Measurements from ENCODE around the gene RAB6A.

Gene RAB6A

DNA sequence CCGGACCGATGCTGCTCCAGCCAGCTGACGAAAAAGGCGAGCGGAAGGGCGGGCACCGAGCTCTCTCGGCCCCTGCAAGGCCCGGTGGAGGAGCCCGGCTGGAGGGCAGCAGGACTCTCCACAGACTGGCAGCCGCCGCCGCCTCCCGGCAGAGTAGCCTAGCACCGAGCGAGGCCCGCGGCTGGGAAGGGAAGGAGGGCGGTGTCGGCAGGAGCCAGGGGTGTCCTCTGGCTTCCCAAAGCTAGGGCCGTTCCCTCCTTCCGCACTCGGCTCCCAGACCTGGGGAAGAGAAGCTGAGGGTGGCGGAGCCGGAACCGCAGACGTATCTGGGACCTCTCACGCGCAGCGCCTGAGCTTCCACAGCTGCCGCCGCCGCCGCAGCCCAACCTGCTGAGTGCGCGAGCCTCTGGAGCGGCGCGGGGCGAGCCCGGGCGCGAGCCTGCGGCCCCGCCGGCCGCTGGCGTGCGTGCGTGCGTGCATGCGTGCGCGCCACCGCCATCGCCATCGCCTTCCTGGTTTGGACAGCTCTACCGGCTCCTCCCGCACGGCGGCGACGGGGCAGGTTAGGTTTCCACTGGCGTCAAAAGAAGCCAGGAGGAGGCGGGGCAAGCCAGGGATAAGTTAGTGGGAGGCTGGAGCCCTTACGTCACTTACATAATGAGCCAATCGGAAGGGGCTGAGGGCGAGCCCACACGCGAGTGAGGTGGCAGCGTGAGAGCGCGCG is at the start of gene RAB6A:
Gene RAB6A (minus strand): TSS at position 396 of the 724 bp plus-strand sequence. CDS start 439 bp downstream, outside the sequence.
- Histone ChIP-seq H3K27ac (ENCODE audit: low read length) (no peak within 1 kb of the TSS), H3K36me3 (ENCODE audit: control insufficient read depth, insufficient read depth, low read length) (no peaks in the 10 kb centered on the region), H3K4me1 (ENCODE audit: control insufficient read depth, insufficient read depth, low read length) (no peaks in the 10 kb centered on the region), H3K4me3 (ENCODE audit: low read length) (peak within 1 kb of the TSS; percentile 94), H3K9me3 (ENCODE audit: control insufficient read depth, insufficient read depth, low read length) (no peaks in the 10 kb centered on the region), H3K27me3 (ENCODE audit: control insufficient read depth, insufficient read depth, low read length) (no peaks in the 10 kb centered on the region)
- no CpG with 5 or more reads among the region's 74 CpGs for WGBS (ENCODE audit: insufficient coverage, insufficient read length)
- DNase-seq (ENCODE audit: low read depth, low spot score): peak; percentile 98

DNA sequence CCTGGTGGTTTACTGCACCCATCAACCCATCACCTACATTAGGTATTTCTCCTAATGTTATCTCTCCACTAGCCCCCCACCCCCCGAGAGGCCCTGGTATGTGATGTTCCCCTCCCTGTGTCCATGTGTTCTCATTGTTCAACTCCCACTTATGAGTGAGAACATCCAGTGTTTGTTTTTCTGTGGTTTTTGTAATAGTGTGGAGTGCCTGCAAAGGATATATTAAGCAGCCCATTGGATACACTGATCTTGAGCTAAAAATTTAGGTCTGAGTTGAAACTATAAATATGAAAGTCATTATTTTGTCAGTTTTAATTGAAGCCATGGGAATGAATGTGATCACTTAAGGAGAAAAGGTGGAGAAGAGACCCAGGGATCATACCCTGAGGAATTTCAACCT is 49.8 kb upstream of the RAB6A start:
- H3K4me3 ChIP-seq (ENCODE audit: low read length): no peak overlapping the region
- no peaks in the 10 kb centered on the region for H3K27me3 ChIP-seq (ENCODE audit: control insufficient read depth, insufficient read depth, low read length)
- H3K27ac ChIP-seq (ENCODE audit: low read length): no peak overlapping the region
- H3K9me3 ChIP-seq (ENCODE audit: control insufficient read depth, insufficient read depth, low read length): no peaks in the 10 kb centered on the region
- no CpG with 5 or more reads among the region's 1 CpG for WGBS (ENCODE audit: insufficient coverage, insufficient read length)
- H3K36me3 ChIP-seq (ENCODE audit: control insufficient read depth, insufficient read depth, low read length): no peaks in the 10 kb centered on the region; the same call in 1 of the 2 replicates
- no peak for DNase-seq (ENCODE audit: low read depth, low spot score)
- no peaks in the 10 kb centered on the region for H3K4me1 ChIP-seq (ENCODE audit: control insufficient read depth, insufficient read depth, low read length)

DNA sequence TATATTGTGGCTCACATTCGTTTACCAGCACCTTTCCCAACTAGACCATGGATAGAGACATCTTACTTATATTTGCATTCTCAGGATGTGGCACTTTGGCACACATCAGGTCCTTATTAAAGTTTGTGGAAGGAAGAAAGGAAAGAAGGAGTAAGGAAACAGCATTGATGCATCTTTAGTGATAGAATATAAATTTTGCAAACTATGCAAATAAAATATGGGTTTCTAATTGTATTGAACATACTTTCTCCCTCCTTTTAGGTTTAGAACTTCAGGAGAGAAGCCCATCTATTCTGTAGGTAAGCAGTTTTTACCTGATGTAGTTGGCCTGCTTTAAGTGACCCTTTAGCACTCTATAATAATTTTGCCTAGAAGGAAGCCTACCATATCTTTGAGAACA is 47.2 kb upstream of the RAB6A start:
- Histone ChIP-seq H3K4me3 (ENCODE audit: low read length) (no peak overlapping the region), H3K9me3 (ENCODE audit: control insufficient read depth, insufficient read depth, low read length) (no peaks in the 10 kb centered on the region), H3K4me1 (ENCODE audit: control insufficient read depth, insufficient read depth, low read length) (no peaks in the 10 kb centered on the region), H3K27ac (ENCODE audit: low read length) (no peak overlapping the region), H3K36me3 (ENCODE audit: control insufficient read depth, insufficient read depth, low read length) (no peaks in the 10 kb centered on the region; the same call in 1 of the 2 replicates), H3K27me3 (ENCODE audit: control insufficient read depth, insufficient read depth, low read length) (no peaks in the 10 kb centered on the region)
- no CpG with 5 or more reads among the region's 1 CpG for WGBS (ENCODE audit: insufficient coverage, insufficient read length)
- no peak for DNase-seq (ENCODE audit: low read depth, low spot score)

DNA sequence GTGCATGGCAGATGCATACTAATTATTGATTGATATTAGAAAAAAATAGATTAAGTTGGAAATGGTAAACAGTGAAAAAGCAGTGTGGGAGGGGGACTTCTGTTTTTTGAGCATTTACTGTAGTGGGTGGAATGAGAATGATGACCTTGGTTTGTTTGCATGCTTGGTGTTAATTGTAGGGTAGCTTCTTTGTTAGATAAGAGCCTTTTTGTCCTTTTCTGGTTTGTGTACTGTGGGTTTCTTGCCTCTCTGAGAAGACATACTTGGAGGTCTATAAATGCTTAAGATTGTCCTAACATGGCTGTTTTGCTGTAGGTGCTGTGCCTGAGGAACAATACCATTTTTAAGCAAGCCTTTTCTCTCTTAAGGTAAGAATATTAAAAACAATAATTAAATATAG is 43.8 kb upstream of the RAB6A start:
- no peaks in the 10 kb centered on the region for H3K4me1 ChIP-seq (ENCODE audit: control insufficient read depth, insufficient read depth, low read length)
- no peaks in the 10 kb centered on the region for H3K27me3 ChIP-seq (ENCODE audit: control insufficient read depth, insufficient read depth, low read length)
- H3K27ac ChIP-seq (ENCODE audit: low read length): no peak overlapping the region
- H3K36me3 ChIP-seq (ENCODE audit: control insufficient read depth, insufficient read depth, low read length): no peaks in the 10 kb centered on the region; the same call in 1 of the 2 replicates
- no peak overlapping the region for H3K4me3 ChIP-seq (ENCODE audit: low read length)
- DNase-seq (ENCODE audit: low read depth, low spot score): no peak
- H3K9me3 ChIP-seq (ENCODE audit: control insufficient read depth, insufficient read depth, low read length): no peaks in the 10 kb centered on the region

DNA sequence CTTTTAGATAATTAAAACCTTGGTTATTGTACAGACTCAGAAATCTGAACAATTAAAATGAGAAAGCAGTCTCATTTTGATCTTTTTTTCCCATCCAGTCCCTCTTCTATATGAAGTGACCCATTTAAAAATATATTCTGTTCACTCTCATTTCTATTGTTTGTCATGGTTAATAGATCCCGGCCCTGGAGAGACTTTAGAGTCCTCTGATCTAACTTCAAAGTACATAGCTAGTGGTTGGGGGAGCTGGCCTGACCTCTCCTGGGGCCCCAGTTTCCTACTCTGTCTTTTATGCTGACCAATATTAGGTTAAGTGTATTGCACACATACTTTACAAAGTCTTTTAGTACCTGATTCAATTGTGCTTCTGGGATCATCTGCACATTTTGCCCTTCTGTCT is 40.3 kb upstream of the RAB6A start:
- H3K27ac ChIP-seq (ENCODE audit: low read length): no peak overlapping the region
- no peak overlapping the region for H3K4me3 ChIP-seq (ENCODE audit: low read length)
- DNase-seq (ENCODE audit: low read depth, low spot score): no peak
- peaks cover 3% of the 10 kb centered on the region for H3K36me3 ChIP-seq (ENCODE audit: control insufficient read depth, insufficient read depth, low read length)
- H3K4me1 ChIP-seq (ENCODE audit: control insufficient read depth, insufficient read depth, low read length): no peaks in the 10 kb centered on the region
- no CpG with 5 or more reads among the region's 1 CpG for WGBS (ENCODE audit: insufficient coverage, insufficient read length)
- H3K9me3 ChIP-seq (ENCODE audit: control insufficient read depth, insufficient read depth, low read length): no peaks in the 10 kb centered on the region
- no peaks in the 10 kb centered on the region for H3K27me3 ChIP-seq (ENCODE audit: control insufficient read depth, insufficient read depth, low read length)

DNA sequence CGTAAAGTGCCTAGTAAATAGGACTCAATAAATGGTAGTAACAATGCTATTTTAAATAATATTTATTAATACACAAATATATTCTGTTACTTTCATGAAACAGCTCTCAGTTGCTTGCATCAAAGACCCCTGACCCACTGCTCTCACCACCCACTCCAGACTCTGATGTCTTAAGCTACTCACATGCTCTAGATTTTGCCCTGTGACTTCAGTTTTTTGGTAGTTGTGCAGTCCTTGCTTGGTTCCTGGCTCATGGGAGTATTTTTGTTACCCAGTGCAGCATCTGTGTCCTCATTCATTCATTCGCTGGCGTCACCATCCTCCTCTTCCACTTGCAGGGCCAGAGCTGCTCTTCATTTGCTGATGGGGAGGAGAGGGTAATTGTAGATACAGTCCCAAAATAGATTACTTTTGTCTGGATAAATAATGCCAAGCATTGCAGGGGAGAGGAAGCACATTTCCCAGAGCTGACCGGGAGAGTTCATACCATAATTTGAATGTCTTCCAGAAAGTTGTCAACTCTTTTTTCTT is 39.5 kb upstream of the RAB6A start:
- H3K36me3 ChIP-seq (ENCODE audit: control insufficient read depth, insufficient read depth, low read length): peaks cover 3% of the 10 kb centered on the region; the same call in 1 of the 2 replicates
- no CpG with 5 or more reads among the region's 4 CpGs for WGBS (ENCODE audit: insufficient coverage, insufficient read length)
- H3K27me3 ChIP-seq (ENCODE audit: control insufficient read depth, insufficient read depth, low read length): no peaks in the 10 kb centered on the region
- no peak for DNase-seq (ENCODE audit: low read depth, low spot score)
- H3K9me3 ChIP-seq (ENCODE audit: control insufficient read depth, insufficient read depth, low read length): no peaks in the 10 kb centered on the region
- H3K4me3 ChIP-seq (ENCODE audit: low read length): no peak overlapping the region
- H3K27ac ChIP-seq (ENCODE audit: low read length): no peak overlapping the region
- H3K4me1 ChIP-seq (ENCODE audit: control insufficient read depth, insufficient read depth, low read length): no peaks in the 10 kb centered on the region

DNA sequence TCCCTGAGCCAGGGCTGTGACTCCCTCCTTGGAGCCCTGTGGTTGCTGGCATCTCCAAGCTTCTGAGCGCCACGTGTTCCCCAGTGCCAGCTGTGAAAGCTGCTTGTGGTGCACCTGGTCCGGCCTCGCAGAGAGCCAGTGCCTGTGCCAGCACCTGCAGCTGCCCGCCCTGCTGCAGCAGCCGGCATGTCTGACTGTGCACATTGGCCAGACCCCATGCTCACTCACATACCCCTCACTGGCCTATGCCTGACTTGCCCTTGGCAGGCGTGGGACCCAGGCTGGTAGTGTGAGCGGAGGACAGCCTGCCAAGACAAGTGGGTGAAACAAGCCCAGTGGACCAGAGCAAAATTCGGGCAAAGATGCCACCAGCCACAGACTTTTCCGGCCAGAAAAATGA is 36.6 kb upstream of the RAB6A start:
- no peaks in the 10 kb centered on the region for H3K27me3 ChIP-seq (ENCODE audit: control insufficient read depth, insufficient read depth, low read length)
- no CpG with 5 or more reads among the region's 10 CpGs for WGBS (ENCODE audit: insufficient coverage, insufficient read length)
- H3K9me3 ChIP-seq (ENCODE audit: control insufficient read depth, insufficient read depth, low read length): no peaks in the 10 kb centered on the region
- DNase-seq (ENCODE audit: low read depth, low spot score): no peak
- H3K4me3 ChIP-seq (ENCODE audit: low read length): no peak overlapping the region
- no peak overlapping the region for H3K27ac ChIP-seq (ENCODE audit: low read length)
- no peaks in the 10 kb centered on the region for H3K4me1 ChIP-seq (ENCODE audit: control insufficient read depth, insufficient read depth, low read length)
- peaks cover 3% of the 10 kb centered on the region; the same call in 1 of the 2 replicates for H3K36me3 ChIP-seq (ENCODE audit: control insufficient read depth, insufficient read depth, low read length)

DNA sequence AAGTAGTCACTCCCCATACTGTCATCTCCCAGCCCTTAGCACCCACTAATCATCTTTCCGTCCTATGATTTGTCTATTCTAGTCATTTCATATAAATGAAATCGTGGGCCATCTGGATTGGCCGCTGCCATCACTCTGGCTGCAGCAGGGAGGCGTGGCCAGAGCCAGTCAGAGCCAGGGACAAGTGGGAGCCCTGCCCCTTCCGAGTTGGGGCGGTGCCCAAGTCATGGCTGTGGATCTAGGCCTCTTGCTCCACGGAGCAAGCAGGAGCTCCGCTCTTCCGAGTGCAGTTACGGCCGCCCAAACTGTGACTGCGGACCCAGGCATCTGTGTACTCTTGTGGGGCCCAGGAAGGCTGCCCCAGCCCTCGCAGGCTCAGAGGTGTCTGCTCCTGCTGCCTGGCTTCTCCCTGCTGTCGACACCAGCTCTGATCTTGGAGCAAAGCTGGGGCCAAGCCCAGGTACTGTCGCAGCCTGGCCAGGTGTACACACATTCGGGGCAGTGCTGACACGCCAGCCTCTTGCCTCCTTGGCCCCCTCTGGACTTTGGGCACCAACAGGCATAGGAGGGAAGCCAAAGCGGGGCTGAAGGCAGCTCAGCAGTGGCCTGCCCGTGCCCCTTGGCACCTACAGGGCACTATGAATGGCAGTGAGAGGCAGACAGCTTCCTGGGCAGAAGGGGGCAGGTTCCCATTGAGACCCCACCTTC is 35.2 kb upstream of the RAB6A start:
- peaks cover 3% of the 10 kb centered on the region; the same call in 1 of the 2 replicates for H3K36me3 ChIP-seq (ENCODE audit: control insufficient read depth, insufficient read depth, low read length)
- no peaks in the 10 kb centered on the region for H3K4me1 ChIP-seq (ENCODE audit: control insufficient read depth, insufficient read depth, low read length)
- H3K27me3 ChIP-seq (ENCODE audit: control insufficient read depth, insufficient read depth, low read length): no peaks in the 10 kb centered on the region
- no CpG with 5 or more reads among the region's 19 CpGs for WGBS (ENCODE audit: insufficient coverage, insufficient read length)
- no peak overlapping the region for H3K27ac ChIP-seq (ENCODE audit: low read length)
- DNase-seq (ENCODE audit: low read depth, low spot score): no peak
- no peak overlapping the region for H3K4me3 ChIP-seq (ENCODE audit: low read length)
- no peaks in the 10 kb centered on the region for H3K9me3 ChIP-seq (ENCODE audit: control insufficient read depth, insufficient read depth, low read length)

DNA sequence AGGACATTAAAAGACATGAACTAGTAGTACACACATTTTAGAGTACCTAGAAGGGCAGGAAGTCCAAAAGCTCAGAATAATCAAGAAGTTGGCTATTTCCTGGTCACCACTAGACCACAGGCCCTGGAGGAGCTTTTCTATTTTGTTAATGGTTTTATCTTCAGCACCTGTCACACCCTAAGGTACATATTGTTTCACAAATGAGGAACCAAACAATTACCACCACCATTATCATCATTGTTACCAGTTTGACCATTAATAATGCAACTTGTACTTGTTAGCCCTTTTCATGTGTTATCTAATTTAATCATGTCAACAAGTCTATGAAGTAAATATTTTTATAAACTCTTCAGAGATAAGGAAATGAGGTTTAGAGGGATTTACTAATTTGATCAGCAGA is 31.7 kb upstream of the RAB6A start:
- Histone ChIP-seq H3K27ac (ENCODE audit: low read length) (no peak overlapping the region), H3K36me3 (ENCODE audit: control insufficient read depth, insufficient read depth, low read length) (peaks cover 3% of the 10 kb centered on the region; the same call in 1 of the 2 replicates), H3K4me1 (ENCODE audit: control insufficient read depth, insufficient read depth, low read length) (no peaks in the 10 kb centered on the region), H3K27me3 (ENCODE audit: control insufficient read depth, insufficient read depth, low read length) (no peaks in the 10 kb centered on the region), H3K4me3 (ENCODE audit: low read length) (no peak overlapping the region), H3K9me3 (ENCODE audit: control insufficient read depth, insufficient read depth, low read length) (no peaks in the 10 kb centered on the region)
- no peak for DNase-seq (ENCODE audit: low read depth, low spot score)

DNA sequence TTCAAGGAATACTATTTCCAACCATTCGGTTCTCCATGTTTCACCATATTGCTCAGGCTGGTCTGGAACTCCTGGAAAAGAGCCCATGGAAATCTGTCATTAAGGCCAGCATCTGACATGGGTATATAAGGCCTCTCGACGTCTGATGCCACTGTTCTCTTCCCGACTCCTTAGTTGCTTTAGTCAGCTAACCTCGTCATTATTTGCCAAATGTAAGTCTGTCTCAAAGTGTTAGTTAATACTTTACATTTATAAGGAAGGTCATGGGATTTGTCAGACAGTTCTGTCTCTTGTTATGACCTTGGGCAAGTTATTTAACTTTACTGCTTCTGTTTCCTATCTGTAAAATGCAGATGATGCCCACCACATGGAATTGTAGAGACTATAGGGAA is 28.4 kb upstream of the RAB6A start:
- Histone ChIP-seq H3K4me1 (ENCODE audit: control insufficient read depth, insufficient read depth, low read length) (no peaks in the 10 kb centered on the region), H3K27me3 (ENCODE audit: control insufficient read depth, insufficient read depth, low read length) (no peaks in the 10 kb centered on the region), H3K4me3 (ENCODE audit: low read length) (no peak overlapping the region), H3K9me3 (ENCODE audit: control insufficient read depth, insufficient read depth, low read length) (no peaks in the 10 kb centered on the region), H3K36me3 (ENCODE audit: control insufficient read depth, insufficient read depth, low read length) (no peaks in the 10 kb centered on the region), H3K27ac (ENCODE audit: low read length) (no peak overlapping the region)
- DNase-seq (ENCODE audit: low read depth, low spot score): no peak
- WGBS (ENCODE audit: insufficient coverage, insufficient read length): no CpG with 5 or more reads among the region's 5 CpGs
